ENCODE results near the gene ZNF660.

ZNF660 gene

DNA sequence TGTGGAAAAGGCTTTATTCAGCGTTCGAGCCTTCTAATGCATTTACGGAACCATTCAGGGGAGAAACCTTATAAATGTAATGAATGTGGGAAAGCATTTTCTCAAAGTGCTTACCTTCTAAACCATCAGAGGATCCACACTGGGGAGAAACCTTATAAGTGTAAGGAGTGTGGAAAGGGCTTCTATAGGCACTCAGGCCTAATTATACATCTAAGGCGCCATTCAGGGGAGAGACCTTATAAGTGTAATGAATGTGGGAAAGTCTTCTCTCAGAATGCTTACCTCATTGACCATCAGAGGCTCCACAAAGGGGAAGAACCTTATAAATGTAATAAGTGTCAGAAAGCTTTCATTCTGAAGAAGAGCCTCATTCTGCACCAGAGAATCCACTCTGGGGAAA lies 57.6 kb downstream of the ZNF660 start:
- DNase-seq = no peak

GRCh38 chr3:44643024-44643423 lies 58.3 kb downstream of the ZNF660 start:
- no peak for DNase-seq

GRCh38 chr3:44647771-44648170 lies 63.0 kb downstream of the ZNF660 start:
- DNase-seq = no peak

GRCh38 chr3:44648564-44649229 lies 63.9 kb downstream of the ZNF660 start, which contains the start of gene ZNF35:
ZNF35 (plus strand) TSS chr3:44648732; CDS start chr3:44651068, 2,336 bp downstream.
- DNase-seq = peak; percentile 39
